NCI-H1436 (cell line): ENCODE data around the gene CRYBG2.
"Not testable (repeated sequence)": the region's sequence is repeated elsewhere in the genome, so short reads cannot be mapped to it uniquely, and the experiment has no call there.

Experiments
- DNase-seq: peaks from one replicate; lab custom pipeline; 2025; lab: John Stamatoyannopoulos, UW

CRYBG2 gene

GRCh38 chr1:26349188-26349876, 4.6 kb downstream of the CRYBG2 start:
- no peak for DNase-seq

- no peak for DNase-seq
These were observed 7.5 kb downstream of the CRYBG2 start for GRCh38 chr1:26346274-26347033.

- DNase-seq = no peak
These were observed 8.2 kb downstream of the CRYBG2 start for GRCh38 chr1:26345718-26346117.

- DNase-seq = no peak
These were observed 9.6 kb downstream of the CRYBG2 start for GRCh38 chr1:26344147-26344920.

- no peak for DNase-seq
These were observed 13.9 kb downstream of the CRYBG2 start for GRCh38 chr1:26340047-26340481.

- no peak for DNase-seq
These were observed 15.3 kb downstream of the CRYBG2 start for GRCh38 chr1:26338670-26339069.

- DNase-seq = no peak
These were observed 16.3 kb downstream of the CRYBG2 start for GRCh38 chr1:26337625-26338024.

- no peak for DNase-seq
These were observed 16.8 kb downstream of the CRYBG2 start for GRCh38 chr1:26337206-26337535.

GRCh38 chr1:26336477-26337205, 17.3 kb downstream of the CRYBG2 start:
- DNase-seq = peak; percentile 82

GRCh38 chr1:26335774-26336476, 18.0 kb downstream of the CRYBG2 start:
- no peak for DNase-seq

GRCh38 chr1:26333312-26333711, 20.6 kb downstream of the CRYBG2 start:
- DNase-seq = not testable (repeated sequence)

- DNase-seq = no peak
These were observed 23.7 kb downstream of the CRYBG2 start for GRCh38 chr1:26330276-26330675.

- DNase-seq = not testable (repeated sequence)
These were observed 24.6 kb downstream of the CRYBG2 start for GRCh38 chr1:26329380-26329779.

- no peak for DNase-seq
These were observed 25.3 kb downstream of the CRYBG2 start for GRCh38 chr1:26328597-26328996.

- DNase-seq = peak; percentile 25
These were observed 26.0 kb downstream of the CRYBG2 start for GRCh38 chr1:26327956-26328362.

GRCh38 chr1:26324550-26324949, 29.4 kb downstream of the CRYBG2 start:
- no peak for DNase-seq

- no peak for DNase-seq
These were observed 30.5 kb downstream of the CRYBG2 start for GRCh38 chr1:26323382-26323781.

GRCh38 chr1:26322042-26322331, 31.9 kb downstream of the CRYBG2 start:
- no peak for DNase-seq

- peak; percentile 72 for DNase-seq
These were observed 32.5 kb downstream of the CRYBG2 start for GRCh38 chr1:26321315-26322041.

GRCh38 chr1:26320896-26321295, 33.0 kb downstream of the CRYBG2 start:
- no peak for DNase-seq
